ENCODE measurements around the gene LPCAT2.

GRCh38 chr16:55489119-55489955 lies 19.5 kb upstream of the LPCAT2 start:
- no peak for TF ChIP-seq EP300 (IDR thresholded peaks at IDR 0.05)
- no peak for TF ChIP-seq POLR2A (IDR thresholded peaks at IDR 0.05)
- no peak for TF ChIP-seq CTCF (IDR thresholded peaks at IDR 0.05)
- TF ChIP-seq POLR2AphosphoS5 (IDR thresholded peaks at IDR 0.05): no peak
